Measurements from ENCODE around the gene PCDHGB3. TPM values are rescaled to one million over a fixed set of nuclear protein-coding genes. Genes with fewer than 3 reads are reported as not detected.
"Not testable (repeated sequence)": the region's sequence is repeated elsewhere in the genome, so short reads cannot be mapped to it uniquely, and the experiment has no call there.

PCDHGB3 gene
- total RNA-seq, 4 donors from 2014 or later, result 0.29 to 2.0 (median 1.2) TPM

GRCh38 chr5:141383345-141383744 lies 13.3 kb downstream of the PCDHGB3 start:
- H3K4me3 ChIP-seq, result peak overlapping the region in 2 of 4 donors; percentile 48 to 58
- H3K36me3 ChIP-seq, result no peaks in the 10 kb centered on the region
- TF ChIP-seq CTCF (IDR thresholded peaks at IDR 0.05 in 4 of 5, conservative IDR thresholded peaks at IDR 0.05 in 1 of 5), result no peak
- TF ChIP-seq POLR2A (IDR thresholded peaks at IDR 0.05), result no peak
- intact Hi-C loops (cut with DNase I; ENCODE audit: low total_unique reads), result no loop called here
- peaks cover 0 to under 1% (median 0%) of the 10 kb centered on the region in 3 donors for H3K9me3 ChIP-seq
- H3K27me3 ChIP-seq, result peaks cover 0 to 6% (median 0%) of the 10 kb centered on the region in 3 donors
- no peak for DNase-seq
- ATAC-seq, result no peak
- in situ Hi-C loops (cut with MboI; ENCODE audit: low sequenced_read_pairs in 4 of 4), result no loop called here
- peaks cover 0 to 4% of the 10 kb centered on the region in 2 donors for H3K4me1 ChIP-seq
- no peak overlapping the region for H3K27ac ChIP-seq

- H3K4me3 ChIP-seq, result no peak overlapping the region
- in situ Hi-C loops (cut with MboI; ENCODE audit: low sequenced_read_pairs in 4 of 4) (no loop called here), intact Hi-C loops (cut with DNase I; ENCODE audit: low total_unique reads) (no loop called here)
- DNase-seq (no peak), ATAC-seq (no peak)
- peaks cover 0 to 5% (median 5%) of the 10 kb centered on the region in 3 donors for H3K9me3 ChIP-seq
- H3K36me3 ChIP-seq, result no peaks in the 10 kb centered on the region
- peaks cover 0 to 6% (median 2%) of the 10 kb centered on the region in 3 donors for H3K27me3 ChIP-seq
- H3K4me1 ChIP-seq, result peaks cover under 1 to 4% of the 10 kb centered on the region in 2 donors
- no peak for TF ChIP-seq POLR2A (IDR thresholded peaks at IDR 0.05)
- no peak for TF ChIP-seq CTCF (IDR thresholded peaks at IDR 0.05 in 4 of 5, conservative IDR thresholded peaks at IDR 0.05 in 1 of 5)
- H3K27ac ChIP-seq, result no peak overlapping the region
Observed at GRCh38 chr5:141384471-141385267, 14.6 kb downstream of the PCDHGB3 start.

- in situ Hi-C loops (cut with MboI; ENCODE audit: low sequenced_read_pairs in 4 of 4); H3K4me1 ChIP-seq; H3K27me3 ChIP-seq; H3K9me3 ChIP-seq; H3K36me3 ChIP-seq; intact Hi-C loops (cut with DNase I; ENCODE audit: low total_unique reads): not testable (repeated sequence)
- TF ChIP-seq CTCF (IDR thresholded peaks at IDR 0.05 in 4 of 5, conservative IDR thresholded peaks at IDR 0.05 in 1 of 5), result peak; percentile 38 to 67 (median 53)
- peak within 1 kb of the TSS in 2 of 4 donors; percentile 44 to 47 for H3K27ac ChIP-seq
- DNase-seq (peak in 1 of 2 donors; percentile 44), ATAC-seq (peak; percentile 47 to 83)
- H3K4me3 ChIP-seq, result peak within 1 kb of the TSS; percentile 14 to 52 (median 46)
Observed at GRCh38 chr5:141387557-141388311, 17.7 kb downstream of the PCDHGB3 start, which contains the start of gene PCDHGB4. TSS of gene PCDHGB4 (plus strand) at chr5:141387698. CDS start at chr5:141387885, 187 bp downstream.

- in situ Hi-C loops (cut with MboI; ENCODE audit: low sequenced_read_pairs in 4 of 4) (no loop called here), intact Hi-C loops (cut with DNase I; ENCODE audit: low total_unique reads) (no loop called here)
- no peak overlapping the region for H3K27ac ChIP-seq
- H3K27me3 ChIP-seq, result peaks cover 0 to 11% (median 2%) of the 10 kb centered on the region in 3 donors
- H3K4me3 ChIP-seq, result peak overlapping the region in 1 of 4 donors; percentile 20
- H3K9me3 ChIP-seq, result peaks cover 0 to 5% (median 5%) of the 10 kb centered on the region in 3 donors
- DNase-seq (no peak), ATAC-seq (no peak)
- H3K36me3 ChIP-seq, result no peaks in the 10 kb centered on the region
- TF ChIP-seq CTCF (IDR thresholded peaks at IDR 0.05 in 4 of 5, conservative IDR thresholded peaks at IDR 0.05 in 1 of 5) (no peak), POLR2A (IDR thresholded peaks at IDR 0.05) (no peak)
- H3K4me1 ChIP-seq, result peaks cover 4% of the 10 kb centered on the region in 2 donors
Observed at GRCh38 chr5:141388661-141389060, 18.6 kb downstream of the PCDHGB3 start.

Data from gastrocnemius medialis (tissue), 4 donors.